Choroid plexus epithelial cell (primary cell): ENCODE measurements around the gene ITM2B.
"Not testable (repeated sequence)": the region's sequence is repeated elsewhere in the genome, so short reads cannot be mapped to it uniquely, and the experiment has no call there.

Experiments used
- DNase-seq: peaks from one replicate; pipeline ENCODE4 v3.0.0-alpha.2; 2010; ENCODE audit warnings: low read depth
- H3K4me3 ChIP-seq: 2 replicates; pipeline ENCODE4 v1.5.1; 2011; ENCODE audit warnings: low read depth, mild to moderate bottlenecking, control low read depth, low read length, moderate library complexity
- TF ChIP-seq, protein P1 (sequence below): conservative IDR thresholded peaks from 2 replicates; pipeline ENCODE4 v1.5.1; 2011; ENCODE audit warnings: low read depth, mild to moderate bottlenecking, control low read depth, inconsistent platforms, low read length, moderate library complexity

ITM2B gene

GRCh38 chr13:48192411-48192935 lies 40.5 kb upstream of the ITM2B start:
- H3K4me3 ChIP-seq: no peak overlapping the region
- DNase-seq: no peak
- TF ChIP-seq, protein P1, sequence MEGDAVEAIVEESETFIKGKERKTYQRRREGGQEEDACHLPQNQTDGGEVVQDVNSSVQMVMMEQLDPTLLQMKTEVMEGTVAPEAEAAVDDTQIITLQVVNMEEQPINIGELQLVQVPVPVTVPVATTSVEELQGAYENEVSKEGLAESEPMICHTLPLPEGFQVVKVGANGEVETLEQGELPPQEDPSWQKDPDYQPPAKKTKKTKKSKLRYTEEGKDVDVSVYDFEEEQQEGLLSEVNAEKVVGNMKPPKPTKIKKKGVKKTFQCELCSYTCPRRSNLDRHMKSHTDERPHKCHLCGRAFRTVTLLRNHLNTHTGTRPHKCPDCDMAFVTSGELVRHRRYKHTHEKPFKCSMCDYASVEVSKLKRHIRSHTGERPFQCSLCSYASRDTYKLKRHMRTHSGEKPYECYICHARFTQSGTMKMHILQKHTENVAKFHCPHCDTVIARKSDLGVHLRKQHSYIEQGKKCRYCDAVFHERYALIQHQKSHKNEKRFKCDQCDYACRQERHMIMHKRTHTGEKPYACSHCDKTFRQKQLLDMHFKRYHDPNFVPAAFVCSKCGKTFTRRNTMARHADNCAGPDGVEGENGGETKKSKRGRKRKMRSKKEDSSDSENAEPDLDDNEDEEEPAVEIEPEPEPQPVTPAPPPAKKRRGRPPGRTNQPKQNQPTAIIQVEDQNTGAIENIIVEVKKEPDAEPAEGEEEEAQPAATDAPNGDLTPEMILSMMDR: no peak

DNA sequence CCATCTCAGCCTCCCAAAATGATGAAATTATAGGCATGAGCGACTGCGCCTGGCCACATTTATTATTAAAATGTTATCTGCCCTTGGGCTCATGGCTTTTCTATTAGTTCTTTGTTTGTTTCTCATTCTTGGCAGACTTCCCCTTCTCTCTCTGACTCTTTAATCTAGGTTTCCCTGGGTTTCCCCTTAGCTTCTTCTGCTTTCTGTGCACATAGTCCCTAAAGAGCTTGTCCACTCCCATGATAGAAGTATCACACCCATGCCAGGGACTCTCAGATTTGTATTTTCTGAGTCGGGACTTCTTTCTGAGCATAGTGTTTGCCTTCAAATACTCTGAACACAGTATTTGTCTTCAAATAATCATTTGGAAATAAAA lies 38.6 kb upstream of the ITM2B start:
- peak; percentile 56 for DNase-seq

DNA sequence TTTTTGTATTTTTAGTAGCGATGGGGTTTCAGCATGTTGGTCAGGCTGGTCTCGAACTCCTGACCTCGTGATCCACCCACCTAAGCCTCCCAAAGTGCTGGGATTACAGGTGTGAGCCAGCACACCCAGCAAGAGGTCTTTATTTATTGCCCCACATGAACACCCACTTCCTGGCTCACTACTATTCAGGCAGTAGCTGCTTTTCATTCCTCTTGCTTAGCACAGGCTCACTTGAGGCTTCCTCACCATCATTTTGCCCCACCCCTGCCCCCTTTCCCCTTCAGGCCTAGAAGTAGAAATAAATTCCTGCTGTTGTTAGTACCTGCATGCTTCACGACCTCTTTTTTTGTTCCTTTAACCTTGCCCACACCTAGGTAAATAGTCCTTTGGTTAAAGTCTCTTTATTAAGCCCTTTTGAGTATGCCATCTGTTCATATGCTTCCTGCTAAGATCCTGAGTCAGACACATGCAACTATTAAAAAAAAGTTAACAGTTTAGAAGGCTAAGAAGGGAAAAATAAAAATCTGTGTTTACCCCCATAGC lies 33.5 kb upstream of the ITM2B start:
- H3K4me3 ChIP-seq: no peak overlapping the region
- TF ChIP-seq, protein P1: no peak
- no peak for DNase-seq

More for the DNA sequence above, 38.6 kb upstream of the ITM2B start:
- H3K4me3 ChIP-seq: no peak overlapping the region
- TF ChIP-seq, protein P1: no peak

- no peak for DNase-seq
- H3K4me3 ChIP-seq: no peak overlapping the region
- TF ChIP-seq, protein P1: no peak
Measured at GRCh38 chr13:48201044-48201443, 32.0 kb upstream of the ITM2B start.

- not testable (repeated sequence) for H3K4me3 ChIP-seq, DNase-seq
Measured at GRCh38 chr13:48207207-48207606, 25.8 kb upstream of the ITM2B start.

- peak; percentile 78 for DNase-seq
- no peak overlapping the region for H3K4me3 ChIP-seq
- TF ChIP-seq, protein P1: no peak
Measured at GRCh38 chr13:48210178-48210577, 22.8 kb upstream of the ITM2B start.

DNA sequence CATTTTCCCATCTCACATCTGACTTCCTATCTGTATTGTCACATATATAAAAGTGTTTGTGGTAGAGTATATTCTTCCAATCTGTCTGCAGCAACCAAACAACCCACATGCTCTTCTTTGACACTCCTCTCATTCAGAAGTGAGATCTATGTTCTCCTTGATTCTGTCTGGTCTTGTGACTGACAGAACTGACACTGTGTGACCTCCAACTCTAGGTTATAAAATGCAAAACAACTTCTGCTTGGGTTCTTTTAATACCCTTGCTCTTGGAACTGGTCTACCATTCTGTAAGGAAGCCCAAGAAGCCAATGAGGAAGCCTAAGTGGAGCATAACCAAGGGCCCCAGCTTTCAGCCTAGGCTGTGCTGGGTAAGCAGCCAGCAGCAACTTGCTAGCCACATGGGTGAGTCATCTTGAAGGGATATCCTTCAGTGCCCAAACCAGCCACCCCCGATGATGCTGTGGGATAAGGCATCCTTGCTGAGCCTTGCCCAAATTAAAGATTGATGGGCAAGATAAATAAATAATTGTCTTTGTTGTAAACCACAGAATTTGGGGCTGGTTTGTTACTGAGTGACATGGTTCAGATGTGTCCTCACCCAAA lies 18.4 kb upstream of the ITM2B start:
- DNase-seq: no peak
- no peak overlapping the region for H3K4me3 ChIP-seq
- TF ChIP-seq, protein P1: no peak

DNA sequence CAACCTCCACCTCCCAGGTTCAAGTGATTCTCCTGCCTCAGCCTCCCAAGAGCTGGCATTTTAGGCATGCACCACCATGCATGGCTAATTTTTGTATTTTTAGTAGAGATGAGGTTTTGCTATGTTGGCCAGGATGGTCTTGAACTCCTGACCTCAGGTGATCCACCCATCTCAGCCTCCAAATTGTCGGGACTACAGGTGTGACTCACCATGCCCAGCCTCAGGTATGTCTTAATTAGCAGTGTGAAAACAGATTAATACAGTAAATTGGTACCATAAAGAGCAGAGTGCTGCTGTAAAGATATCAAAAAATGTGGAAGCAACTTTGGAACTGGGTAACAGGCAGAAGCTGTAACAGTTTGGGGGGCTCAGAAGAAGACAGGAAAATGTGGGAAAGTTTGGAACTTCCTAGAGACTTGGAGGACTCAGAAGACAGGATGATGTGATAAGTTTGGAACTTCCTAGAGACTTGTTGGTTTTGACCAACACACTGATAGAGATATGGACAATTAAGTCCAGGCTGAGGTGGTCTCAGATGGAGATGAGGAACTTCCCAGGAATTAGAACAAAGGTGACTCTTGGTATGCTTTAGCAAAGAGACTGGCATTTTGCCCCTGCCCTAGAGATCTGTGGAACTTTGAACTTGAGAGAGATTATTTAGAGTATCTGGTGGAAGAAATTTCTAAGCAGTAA lies 17.3 kb upstream of the ITM2B start:
- not testable (repeated sequence) for H3K4me3 ChIP-seq, DNase-seq
